Measurements from ENCODE around the gene PATJ. TPM values are rescaled to one million over a fixed set of nuclear protein-coding genes. Genes with fewer than 3 reads are reported as not detected.

PATJ gene
- total RNA-seq, 1 experiment from 2014 or later = 28.7 TPM

GRCh38 chr1:62139410-62139809 lies 397.1 kb downstream of the PATJ start:
- H3K4me1 ChIP-seq (ENCODE audit: insufficient read depth, low read length) = no peaks in the 10 kb centered on the region
- H3F3A ChIP-seq (ENCODE audit: low read length, unreplicated experiment) = no peaks in the 10 kb centered on the region
- H3K36me3 ChIP-seq (ENCODE audit: low read depth, low read length) = no peaks in the 10 kb centered on the region; the same call in 1 of the 2 replicates
- H3K9me2 ChIP-seq (replicated peaks; ENCODE audit: low read length) = no peaks in the 10 kb centered on the region
- no peak for ATAC-seq
- no peak overlapping the region for H3K4me2 ChIP-seq (ENCODE audit: low read length)
- no peak overlapping the region for H3K4me3 ChIP-seq (ENCODE audit: low read length)
- H3K27ac ChIP-seq (ENCODE audit: low read length) = no peak overlapping the region
- ChIA-PET CTCF (no interaction called here), POLR2A (ENCODE audit: unreplicated experiment) (interaction anchor here (0.5 kb wide), 1 partner anchor 339 kb away, joined by 4 read pairs; no protein-coding TSS in a partner anchor)
- H2AFZ ChIP-seq (ENCODE audit: low read length) = no peak overlapping the region
- H3K79me2 ChIP-seq (ENCODE audit: low read length) = no peaks in the 10 kb centered on the region
- intact Hi-C loops (cut with micrococcal nuclease) = no loop called here
- no peaks in the 10 kb centered on the region for H4K20me1 ChIP-seq (ENCODE audit: low read length)
- no peaks in the 10 kb centered on the region for H3K9me3 ChIP-seq (ENCODE audit: low read length)
- H3K9ac ChIP-seq (ENCODE audit: low read length) = no peak overlapping the region
- DNase-seq = no peak
- no TSS peak for BruUV-seq (replicated peaks)
- H3K27me3 ChIP-seq (ENCODE audit: low read length) = no peaks in the 10 kb centered on the region
- TF ChIP-seq EZH2phosphoT487 (IDR thresholded peaks at IDR 0.05; ENCODE audit: borderline replicate concordance, low read length) = no peak
- TF ChIP-seq CTCF (conservative IDR thresholded peaks at IDR 0.05; ENCODE audit: low read depth, low read length) = no peak
- TF ChIP-seq EZH2 (IDR thresholded peaks at IDR 0.05; ENCODE audit: low read length, unreplicated experiment) = no peak

GRCh38 chr1:62140666-62141065 lies 398.4 kb downstream of the PATJ start:
- Histone ChIP-seq H3K4me1 (ENCODE audit: insufficient read depth, low read length) (no peaks in the 10 kb centered on the region), H3K27ac (ENCODE audit: low read length) (no peak overlapping the region), H3K9me2 (replicated peaks; ENCODE audit: low read length) (no peaks in the 10 kb centered on the region), H4K20me1 (ENCODE audit: low read length) (no peaks in the 10 kb centered on the region), H3K79me2 (ENCODE audit: low read length) (no peaks in the 10 kb centered on the region), H3K4me2 (ENCODE audit: low read length) (no peak overlapping the region), H3F3A (ENCODE audit: low read length, unreplicated experiment) (no peaks in the 10 kb centered on the region), H3K9ac (ENCODE audit: low read length) (no peak overlapping the region), H3K36me3 (ENCODE audit: low read depth, low read length) (no peaks in the 10 kb centered on the region; the same call in 1 of the 2 replicates), H3K4me3 (ENCODE audit: low read length) (no peak overlapping the region), H3K27me3 (ENCODE audit: low read length) (no peaks in the 10 kb centered on the region), H2AFZ (ENCODE audit: low read length) (no peak overlapping the region), H3K9me3 (ENCODE audit: low read length) (no peaks in the 10 kb centered on the region)
- TF ChIP-seq CTCF (conservative IDR thresholded peaks at IDR 0.05; ENCODE audit: low read depth, low read length) (no peak), EZH2phosphoT487 (IDR thresholded peaks at IDR 0.05; ENCODE audit: borderline replicate concordance, low read length) (no peak)
- ATAC-seq (no peak), DNase-seq (no peak)
- intact Hi-C loops (cut with micrococcal nuclease) = no loop called here
- BruUV-seq (replicated peaks) = no TSS peak
- ChIA-PET POLR2A (ENCODE audit: unreplicated experiment) (no interaction called here), CTCF (no interaction called here)

GRCh38 chr1:62142496-62142895 lies 400.2 kb downstream of the PATJ start:
- Histone ChIP-seq H3K9ac (ENCODE audit: low read length) (no peak overlapping the region), H3K9me3 (ENCODE audit: low read length) (no peaks in the 10 kb centered on the region), H3K4me2 (ENCODE audit: low read length) (no peak overlapping the region), H3K9me2 (replicated peaks; ENCODE audit: low read length) (no peaks in the 10 kb centered on the region), H3K4me1 (ENCODE audit: insufficient read depth, low read length) (no peaks in the 10 kb centered on the region), H3K27ac (ENCODE audit: low read length) (no peak overlapping the region), H4K20me1 (ENCODE audit: low read length) (no peaks in the 10 kb centered on the region), H3K4me3 (ENCODE audit: low read length) (no peak overlapping the region), H3K36me3 (ENCODE audit: low read depth, low read length) (no peaks in the 10 kb centered on the region), H3F3A (ENCODE audit: low read length, unreplicated experiment) (no peaks in the 10 kb centered on the region), H3K27me3 (ENCODE audit: low read length) (no peaks in the 10 kb centered on the region), H3K79me2 (ENCODE audit: low read length) (no peaks in the 10 kb centered on the region), H2AFZ (ENCODE audit: low read length) (no peak overlapping the region)
- no TSS peak for BruUV-seq (replicated peaks)
- TF ChIP-seq EZH2phosphoT487 (IDR thresholded peaks at IDR 0.05; ENCODE audit: borderline replicate concordance, low read length) (no peak), CTCF (conservative IDR thresholded peaks at IDR 0.05; ENCODE audit: low read depth, low read length) (no peak), EZH2 (IDR thresholded peaks at IDR 0.05; ENCODE audit: low read length, unreplicated experiment) (no peak)
- DNase-seq = no peak
- CTCF ChIA-PET = no interaction called here
- intact Hi-C loops (cut with micrococcal nuclease) = no loop called here
- no peak for ATAC-seq
- POLR2A ChIA-PET (ENCODE audit: unreplicated experiment) = no interaction called here
